HEK293T (cell line): ENCODE measurements around the gene MCEMP1.
A peak's percentile ranks its signal among the peaks of the same experiment; 100 is the strongest.

Experiments
- CTCF ChIA-PET: fragments of 350-600 bp; formaldehyde crosslinking; extraction: SDS; loops from one replicate; lab custom pipeline; 2021; ENCODE audit warnings: antibody characterized with exemption, inconsistent platforms; lab: Yijun Ruan, JAX
- POLR2A ChIA-PET: fragments of 350-600 bp; formaldehyde crosslinking; extraction: SDS; loops from one replicate; lab custom pipeline; 2020; ENCODE audit warnings: antibody characterized with exemption, inconsistent platforms; lab: Yijun Ruan, JAX
- DNase-seq: peaks from one replicate; pipeline ENCODE4 v3.0.0; 2012; ENCODE audit warnings: mixed read lengths; ENCODE audit errors: extremely low spot score
- ARNT ChIP-seq: fragments of 450-650 bp; IDR thresholded peaks from 2 replicates; pipeline ENCODE4 v1.6.1; 2017; ENCODE audit warnings: mild to moderate bottlenecking
- BHLHE40 ChIP-seq: fragments of 450-650 bp; IDR thresholded peaks from 2 replicates; pipeline ENCODE4 v1.6.1; 2016; ENCODE audit warnings: mild to moderate bottlenecking, moderate library complexity, borderline replicate concordance
- CTBP1 ChIP-seq: fragments of 450-650 bp; IDR thresholded peaks from 2 replicates; pipeline ENCODE4 v1.6.1; 2016; ENCODE audit warnings: borderline replicate concordance
- ELF4 ChIP-seq: fragments of 450-650 bp; IDR thresholded peaks from 2 replicates; pipeline ENCODE4 v1.6.1; 2017; ENCODE audit warnings: antibody characterized with exemption
- FOXA1 ChIP-seq: fragments of 450-650 bp; IDR thresholded peaks from 2 replicates; pipeline ENCODE4 v1.6.1; 2016; ENCODE audit warnings: mild to moderate bottlenecking
- FOXK2 ChIP-seq: fragments of 450-650 bp; IDR thresholded peaks from 2 replicates; pipeline ENCODE4 v1.6.1; 2016; ENCODE audit warnings: mild to moderate bottlenecking
- FOXM1 ChIP-seq: fragments of 450-650 bp; IDR thresholded peaks from 2 replicates; pipeline ENCODE4 v1.6.1; 2017; ENCODE audit warnings: mild to moderate bottlenecking, borderline replicate concordance
- HDGF ChIP-seq: fragments of 450-650 bp; IDR thresholded peaks from 2 replicates; pipeline ENCODE4 v1.6.1; 2017; ENCODE audit warnings: antibody characterized with exemption, borderline replicate concordance
- L3MBTL2 ChIP-seq: fragments of 450-650 bp; conservative IDR thresholded peaks from 2 replicates; pipeline ENCODE4 v1.6.1; 2016; ENCODE audit warnings: mild to moderate bottlenecking
- LEF1 ChIP-seq: fragments of 450-650 bp; IDR thresholded peaks from 2 replicates; pipeline ENCODE4 v1.6.1; 2017; ENCODE audit warnings: mild to moderate bottlenecking, borderline replicate concordance
- NFRKB ChIP-seq: fragments of 450-650 bp; IDR thresholded peaks from 2 replicates; pipeline ENCODE4 v1.6.1; 2016; ENCODE audit warnings: mild to moderate bottlenecking, moderate library complexity
- SP1 ChIP-seq: fragments of 450-650 bp; IDR thresholded peaks from 2 replicates; pipeline ENCODE4 v1.6.1; 2017
- SUZ12 ChIP-seq: fragments of 450-650 bp; IDR thresholded peaks from 2 replicates; pipeline ENCODE4 v1.6.1; 2016; ENCODE audit warnings: mild to moderate bottlenecking
- TARDBP ChIP-seq: fragments of 450-650 bp; IDR thresholded peaks from 2 replicates; pipeline ENCODE4 v1.6.1; 2016
- ZNF384 ChIP-seq: fragments of 450-650 bp; IDR thresholded peaks from 2 replicates; pipeline ENCODE4 v1.6.1; 2016
- TF ChIP-seq, protein P1 (sequence below): fragments of 450-650 bp; IDR thresholded peaks from 2 replicates; pipeline ENCODE4 v1.6.1; 2016

Gene MCEMP1

DNA sequence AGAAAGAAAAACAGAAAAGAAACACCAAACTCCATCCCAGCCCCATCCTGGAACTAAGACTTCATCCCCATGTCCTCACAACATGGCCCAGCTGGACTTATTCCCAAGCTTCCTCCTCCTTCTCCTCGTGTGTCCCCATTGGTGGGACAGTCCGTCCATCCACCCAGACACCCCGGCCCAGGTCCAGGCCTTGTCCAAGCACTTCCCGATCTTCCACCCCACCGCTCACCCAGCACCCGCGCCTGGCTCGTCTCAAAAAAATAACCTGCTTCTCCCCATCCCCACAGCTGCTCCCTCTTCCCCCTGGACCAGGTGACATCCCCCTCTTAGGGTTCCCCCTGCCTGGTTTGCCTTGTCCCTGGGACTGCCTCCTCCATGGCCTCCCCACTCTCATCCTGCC lies 26.4 kb downstream of the MCEMP1 start:
- ChIA-PET CTCF (no interaction called here), POLR2A (no interaction called here)
- TF ChIP-seq, protein P1, sequence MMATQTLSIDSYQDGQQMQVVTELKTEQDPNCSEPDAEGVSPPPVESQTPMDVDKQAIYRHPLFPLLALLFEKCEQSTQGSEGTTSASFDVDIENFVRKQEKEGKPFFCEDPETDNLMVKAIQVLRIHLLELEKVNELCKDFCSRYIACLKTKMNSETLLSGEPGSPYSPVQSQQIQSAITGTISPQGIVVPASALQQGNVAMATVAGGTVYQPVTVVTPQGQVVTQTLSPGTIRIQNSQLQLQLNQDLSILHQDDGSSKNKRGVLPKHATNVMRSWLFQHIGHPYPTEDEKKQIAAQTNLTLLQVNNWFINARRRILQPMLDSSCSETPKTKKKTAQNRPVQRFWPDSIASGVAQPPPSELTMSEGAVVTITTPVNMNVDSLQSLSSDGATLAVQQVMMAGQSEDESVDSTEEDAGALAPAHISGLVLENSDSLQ: peak; percentile 66
- TF ChIP-seq SP1: no peak
- no peak for DNase-seq

DNA sequence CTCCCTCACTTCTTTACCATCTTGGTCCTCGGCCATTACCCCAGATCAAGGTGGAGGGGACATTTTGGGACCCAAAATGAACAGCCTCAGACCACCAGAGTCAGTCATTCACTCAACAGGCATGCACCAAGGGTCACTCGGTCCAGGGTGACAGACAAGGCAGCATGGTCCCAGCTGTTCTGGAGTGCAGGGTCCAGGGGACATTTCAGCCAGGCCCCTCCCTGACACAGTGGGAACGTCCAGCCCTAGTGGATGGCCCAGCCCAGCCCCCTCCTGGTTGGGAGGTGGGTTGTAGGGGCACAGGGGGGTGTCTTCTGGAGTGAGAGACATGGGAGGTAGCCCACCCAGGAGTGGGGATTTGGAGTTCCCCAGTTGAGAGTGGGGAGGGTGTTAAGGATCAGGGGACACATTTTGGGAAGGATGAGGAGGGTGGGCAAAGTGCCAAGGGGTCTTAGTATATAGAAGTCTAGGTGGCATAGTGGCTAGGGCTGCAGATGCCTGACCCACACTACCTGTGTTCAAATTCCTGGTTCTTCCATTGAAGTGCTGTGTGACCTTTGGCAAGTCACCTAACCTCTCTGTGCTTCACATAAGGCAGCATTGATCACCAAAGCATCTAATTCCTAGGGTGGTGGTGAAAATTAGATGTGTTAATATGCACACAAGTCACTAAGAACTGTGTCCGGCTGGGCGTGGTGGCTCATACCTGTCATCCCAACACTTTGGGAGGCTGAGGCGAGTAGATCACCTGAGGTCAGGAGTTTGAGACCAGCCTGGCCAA lies 27.6 kb downstream of the MCEMP1 start:
- ChIA-PET POLR2A (no interaction called here), CTCF (interaction anchor here (0.7 kb wide), 1 partner anchor 60 kb away, joined by 3 read pairs; no protein-coding TSS in a partner anchor)

DNA sequence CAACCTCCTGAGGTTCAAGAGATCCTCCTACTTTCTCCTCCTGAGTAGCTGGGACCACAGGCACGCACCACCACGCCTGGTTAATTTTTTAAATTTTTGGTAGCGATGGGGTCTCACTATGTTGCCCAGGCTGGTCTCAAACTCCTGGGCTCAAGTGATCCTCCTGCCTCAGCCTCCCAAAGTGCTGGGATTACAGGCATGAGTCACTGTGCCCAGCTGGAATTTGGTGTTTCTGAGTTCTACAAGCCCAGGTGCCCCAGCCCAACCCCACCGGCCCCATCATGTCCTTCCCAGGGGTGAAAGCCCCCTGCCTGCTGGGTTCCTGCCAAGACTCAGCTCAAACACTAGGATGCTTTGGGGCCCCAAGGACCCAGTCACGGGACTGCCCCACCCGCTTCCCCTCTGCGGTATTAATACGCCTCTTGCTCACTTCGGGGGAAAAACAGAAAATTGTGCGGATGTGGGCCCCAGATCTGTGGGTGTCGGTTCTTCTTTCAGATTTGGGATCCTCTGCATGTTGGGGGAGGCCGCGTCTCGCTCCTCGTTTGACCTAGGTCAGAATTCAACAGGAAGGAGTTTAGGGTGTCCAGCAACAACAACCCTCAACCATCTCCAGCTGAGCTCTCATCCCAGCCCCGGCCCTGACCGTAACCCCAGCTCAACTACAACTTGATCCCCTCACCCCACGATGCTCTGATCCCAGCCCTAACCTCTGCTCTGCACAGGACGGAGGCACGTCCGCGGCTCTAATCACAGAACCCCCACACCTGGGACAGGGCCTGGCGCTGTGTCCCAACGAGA lies 28.7 kb downstream of the MCEMP1 start:
- TF ChIP-seq SUZ12 (no peak), HDGF (no peak), FOXA1 (no peak), ARNT (no peak), FOXM1 (no peak), NFRKB (no peak), FOXK2 (no peak)
- ChIA-PET POLR2A (no interaction called here), CTCF (no interaction called here)
- DNase-seq: no peak

More for the DNA sequence above, 27.6 kb downstream of the MCEMP1 start:
- DNase-seq: no peak
- TF ChIP-seq FOXK2 (no peak), ZNF384 (no peak), BHLHE40 (no peak), ELF4 (no peak), SUZ12 (no peak)

DNA sequence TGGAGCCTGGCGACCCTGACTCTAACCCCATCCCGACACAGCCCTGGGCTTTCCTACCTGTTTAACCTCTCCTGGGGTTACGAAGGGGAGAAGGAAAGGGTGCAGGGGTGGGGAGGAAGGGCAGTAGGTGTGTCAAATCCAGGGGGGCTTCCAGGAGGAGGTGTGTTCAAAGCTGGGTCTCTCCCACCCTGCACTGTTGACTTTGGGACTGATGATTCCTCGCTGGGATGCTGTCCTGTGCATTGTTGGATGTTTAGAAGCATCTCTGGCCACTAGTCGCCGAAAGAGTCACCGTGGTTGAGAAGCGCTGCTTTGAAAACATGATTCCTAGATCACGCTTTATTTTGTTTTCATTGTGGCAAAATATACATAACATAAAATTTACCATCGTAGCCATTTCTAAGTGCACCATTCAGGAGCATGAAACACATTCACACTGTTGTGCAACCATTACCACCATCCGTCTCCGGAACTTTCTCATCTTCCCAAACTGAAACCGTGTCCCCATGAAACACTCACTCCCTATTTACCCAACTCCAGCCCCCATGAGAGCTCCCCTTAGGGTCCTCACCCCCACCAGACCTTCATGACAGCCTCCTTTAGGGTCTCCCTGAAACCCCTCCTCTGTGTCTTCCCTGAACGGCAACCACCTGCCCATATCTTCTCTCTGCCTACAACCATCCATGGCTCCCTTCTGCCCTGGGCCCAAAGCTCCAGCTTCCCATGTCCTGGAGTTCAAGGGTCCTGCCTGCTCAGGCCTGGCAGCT lies 29.5 kb downstream of the MCEMP1 start:
- CTCF ChIA-PET: no interaction called here
- POLR2A ChIA-PET: no interaction called here
- TF ChIP-seq SUZ12 (no peak), SP1 (no peak), ZNF384 (no peak), FOXA1 (no peak)
- no peak for DNase-seq

DNA sequence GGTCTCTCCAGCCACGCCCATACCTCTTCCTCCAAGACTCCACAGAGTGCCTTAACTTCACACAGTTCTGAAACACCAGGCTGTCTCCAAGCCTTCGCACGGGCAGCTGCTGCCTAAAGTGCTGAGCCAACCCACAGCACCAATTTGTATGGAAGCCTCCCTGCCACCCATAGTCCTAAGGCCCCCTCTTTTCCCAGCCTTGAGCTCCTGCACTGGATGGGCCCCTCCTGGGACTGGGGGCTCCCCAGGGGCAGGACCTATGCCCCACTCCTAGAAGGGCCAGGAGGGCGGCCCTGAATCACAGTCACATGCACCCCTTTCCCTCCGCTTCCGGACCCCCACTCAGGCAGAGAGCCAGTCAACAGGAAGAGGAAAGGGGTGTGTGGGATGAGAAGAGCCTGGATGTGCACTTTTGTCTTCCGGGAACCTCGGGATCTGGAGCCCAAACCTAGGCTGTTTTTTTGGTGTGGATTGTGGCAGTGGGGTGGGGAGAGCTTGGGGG lies 30.1 kb downstream of the MCEMP1 start:
- DNase-seq: no peak
- ChIA-PET POLR2A (no interaction called here), CTCF (no interaction called here)
- TF ChIP-seq L3MBTL2 (no peak), BHLHE40 (no peak), ARNT (no peak), NFRKB (no peak), TARDBP (no peak), SUZ12 (no peak), CTBP1 (no peak), FOXA1 (no peak)

DNA sequence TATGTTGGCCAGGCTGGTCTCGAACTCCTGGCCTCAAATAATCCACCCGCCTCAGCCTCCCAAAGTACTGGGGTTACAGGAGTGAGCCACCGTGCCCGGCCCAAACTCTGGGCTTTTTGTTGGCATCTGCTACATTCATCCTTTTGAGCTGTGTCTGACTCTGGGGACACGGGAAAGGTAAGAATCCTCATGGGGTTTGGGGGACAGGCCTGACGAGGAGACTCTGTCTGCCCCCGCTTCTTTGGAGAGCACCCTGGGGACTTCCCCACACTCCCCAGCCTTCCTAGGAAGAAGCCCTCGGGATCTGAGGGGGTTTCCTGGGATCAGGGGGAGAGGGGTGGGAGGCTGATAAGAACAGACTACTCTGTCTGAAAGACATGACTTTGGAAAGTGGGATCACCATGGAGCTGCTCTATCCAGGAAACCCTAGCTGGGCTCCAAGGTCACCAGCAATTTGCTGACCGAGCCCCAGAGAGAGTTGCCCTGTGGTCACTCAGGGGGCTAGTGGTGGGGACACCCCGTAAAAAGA lies 33.1 kb downstream of the MCEMP1 start:
- ChIA-PET CTCF (no interaction called here), POLR2A (no interaction called here)
- TF ChIP-seq ARNT (no peak), NFRKB (no peak), ELF4 (no peak), FOXA1 (no peak), CTBP1 (no peak), LEF1 (no peak), FOXM1 (no peak), BHLHE40 (no peak), ZNF384 (no peak), L3MBTL2 (no peak), FOXK2 (no peak), SUZ12 (no peak), TARDBP (no peak), HDGF (no peak), SP1 (no peak)
- DNase-seq: no peak

DNA sequence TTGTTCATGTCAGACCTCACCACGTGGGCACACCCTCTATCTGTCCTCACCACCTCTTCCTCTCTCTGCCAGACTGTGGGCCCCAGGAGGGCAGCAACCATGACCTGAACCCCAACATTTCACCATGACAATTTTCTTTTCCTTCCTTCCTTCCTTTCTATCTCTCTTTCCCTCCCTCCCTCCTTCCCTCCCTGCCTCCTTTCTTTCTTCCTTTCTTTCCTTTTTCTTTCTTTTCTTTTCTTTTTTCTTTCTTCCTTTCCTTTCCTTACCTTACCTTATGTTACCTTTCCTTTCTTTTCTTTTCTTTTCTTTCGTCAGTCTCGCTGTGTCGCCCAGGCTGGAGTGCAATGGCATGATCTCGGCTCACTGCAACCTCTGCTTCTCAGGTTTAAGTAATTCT lies 33.7 kb downstream of the MCEMP1 start:
- CTCF ChIA-PET: no interaction called here
- POLR2A ChIA-PET: no interaction called here

More for the DNA sequence above, 33.7 kb downstream of the MCEMP1 start:
- no peak for TF ChIP-seq FOXK2
- no peak for DNase-seq
